Parathyroid adenoma (tissue), 2 donors: ENCODE data around the gene ACY1.

Experiments
- H2AFZ ChIP-seq: fragments of 300-600 bp; sonication (generic); one replicate; pipeline ENCODE4 v1.7.0; 2017; ENCODE audit warnings: antibody characterized with exemption, mild to moderate bottlenecking
- H3K27ac ChIP-seq: fragments of 300-600 bp; sonication (generic); one replicate; pipeline ENCODE4 v1.7.0; 2017
- H3K27me3 ChIP-seq: fragments of 300-600 bp; sonication (generic); one replicate; pipeline ENCODE4 v1.7.0; 2017; ENCODE audit warnings: low read length; ENCODE audit not compliant: control insufficient read depth, insufficient read depth
- H3K36me3 ChIP-seq: fragments of 300-600 bp; sonication (generic); one replicate; pipeline ENCODE4 v1.7.0; 2017; ENCODE audit warnings: low read length; ENCODE audit not compliant: control insufficient read depth, insufficient read depth
- H3K4me1 ChIP-seq: fragments of 300-600 bp; sonication (generic); one replicate; pipeline ENCODE4 v1.7.0; 2017; ENCODE audit warnings: control low read depth
- H3K4me2 ChIP-seq: fragments of 300-600 bp; sonication (generic); one replicate; pipeline ENCODE4 v1.7.0; 2017; ENCODE audit warnings: low read length
- H3K4me3 ChIP-seq: fragments of 300-600 bp; sonication (generic); one replicate; pipeline ENCODE4 v1.7.0; 2017; ENCODE audit warnings: low read depth, low read length
- H3K79me2 ChIP-seq: fragments of 300-600 bp; sonication (generic); one replicate; pipeline ENCODE4 v1.7.0; 2017; ENCODE audit warnings: control low read depth
- H3K9ac ChIP-seq: fragments of 300-600 bp; sonication (generic); one replicate; pipeline ENCODE4 v1.7.0; 2017; ENCODE audit warnings: mild to moderate bottlenecking
- H3K9me3 ChIP-seq: fragments of 300-600 bp; sonication (generic); one replicate; pipeline ENCODE4 v1.7.0; 2017; ENCODE audit warnings: low read length; ENCODE audit not compliant: control insufficient read depth
- TF ChIP-seq, protein P1 (sequence below): fragments of 300-600 bp; sonication (generic); IDR thresholded peaks from one replicate; pipeline ENCODE4 v1.7.0; 2017; ENCODE audit warnings: antibody characterized with exemption, mild to moderate bottlenecking
- donor health status: primary hyperparathyroidism.

Gene ACY1

DNA sequence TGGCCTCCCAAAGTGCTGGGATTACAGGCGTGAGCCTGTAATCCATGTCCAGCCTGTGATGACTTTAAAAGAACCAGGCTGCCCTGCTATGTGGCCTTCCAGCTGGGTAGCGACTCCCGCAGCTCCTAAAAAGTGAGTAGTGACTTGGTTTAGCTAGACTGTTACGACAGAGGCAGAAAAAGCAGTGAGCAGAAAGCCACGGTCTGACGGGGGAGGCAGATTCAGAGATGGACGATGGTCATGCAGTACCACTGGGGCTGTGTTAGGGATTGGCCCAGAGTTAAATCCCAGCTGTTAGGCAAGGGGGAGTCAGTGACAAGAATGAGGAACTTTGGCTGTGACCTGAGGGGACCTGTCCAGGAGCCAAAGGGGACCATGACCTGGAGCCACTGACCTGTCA, 15.4 kb downstream of the ACY1 start:
- Histone ChIP-seq H3K4me2 (no peak overlapping the region), H3K27ac (no peak overlapping the region), H2AFZ (no peak overlapping the region), H3K79me2 (peaks cover 5% of the 10 kb centered on the region), H3K9me3 (no peaks in the 10 kb centered on the region), H3K27me3 (no peaks in the 10 kb centered on the region), H3K4me3 (no peak overlapping the region), H3K36me3 (no peaks in the 10 kb centered on the region), H3K4me1 (peaks cover 10% of the 10 kb centered on the region), H3K9ac (no peak overlapping the region)
- TF ChIP-seq, protein P1, sequence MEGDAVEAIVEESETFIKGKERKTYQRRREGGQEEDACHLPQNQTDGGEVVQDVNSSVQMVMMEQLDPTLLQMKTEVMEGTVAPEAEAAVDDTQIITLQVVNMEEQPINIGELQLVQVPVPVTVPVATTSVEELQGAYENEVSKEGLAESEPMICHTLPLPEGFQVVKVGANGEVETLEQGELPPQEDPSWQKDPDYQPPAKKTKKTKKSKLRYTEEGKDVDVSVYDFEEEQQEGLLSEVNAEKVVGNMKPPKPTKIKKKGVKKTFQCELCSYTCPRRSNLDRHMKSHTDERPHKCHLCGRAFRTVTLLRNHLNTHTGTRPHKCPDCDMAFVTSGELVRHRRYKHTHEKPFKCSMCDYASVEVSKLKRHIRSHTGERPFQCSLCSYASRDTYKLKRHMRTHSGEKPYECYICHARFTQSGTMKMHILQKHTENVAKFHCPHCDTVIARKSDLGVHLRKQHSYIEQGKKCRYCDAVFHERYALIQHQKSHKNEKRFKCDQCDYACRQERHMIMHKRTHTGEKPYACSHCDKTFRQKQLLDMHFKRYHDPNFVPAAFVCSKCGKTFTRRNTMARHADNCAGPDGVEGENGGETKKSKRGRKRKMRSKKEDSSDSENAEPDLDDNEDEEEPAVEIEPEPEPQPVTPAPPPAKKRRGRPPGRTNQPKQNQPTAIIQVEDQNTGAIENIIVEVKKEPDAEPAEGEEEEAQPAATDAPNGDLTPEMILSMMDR = no peak

- Histone ChIP-seq H3K27me3 (no peaks in the 10 kb centered on the region), H3K27ac (no peak overlapping the region), H3K4me3 (no peak overlapping the region), H3K9me3 (no peaks in the 10 kb centered on the region), H3K79me2 (no peaks in the 10 kb centered on the region), H2AFZ (no peak overlapping the region), H3K9ac (no peak overlapping the region), H3K4me1 (peaks cover 1% of the 10 kb centered on the region), H3K36me3 (no peaks in the 10 kb centered on the region), H3K4me2 (no peak overlapping the region)
- TF ChIP-seq, protein P1 = no peak
Measured at GRCh38 chr3:51999846-52000245, 16.5 kb downstream of the ACY1 start.

- H3K27ac ChIP-seq = no peak overlapping the region
- H3K36me3 ChIP-seq = no peaks in the 10 kb centered on the region
Measured at GRCh38 chr3:52001443-52001974, 18.2 kb downstream of the ACY1 start.

DNA sequence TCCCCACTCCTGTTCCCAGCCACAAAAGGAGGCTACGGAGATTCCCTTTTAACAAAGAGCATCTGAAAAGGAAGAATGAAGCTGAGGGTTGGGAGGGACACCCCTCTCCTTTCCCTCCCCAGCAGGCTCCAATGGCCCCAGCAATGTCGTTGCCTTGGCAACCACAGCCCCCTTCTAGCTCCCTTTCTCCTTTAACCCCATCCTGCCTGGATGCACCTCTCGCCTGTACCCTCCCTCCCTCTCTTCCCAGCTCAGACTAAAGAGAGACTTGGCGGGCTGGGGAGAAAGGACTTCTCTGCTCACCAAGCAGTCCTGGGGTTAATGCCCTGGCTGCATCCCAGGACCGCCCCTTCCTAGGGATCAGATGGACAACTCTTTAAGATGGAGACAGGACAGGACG, 19.4 kb downstream of the ACY1 start:
- TF ChIP-seq, protein P1 = no peak
- H2AFZ ChIP-seq = no peak overlapping the region

More at GRCh38 chr3:52001443-52001974, 18.2 kb downstream of the ACY1 start:
- Histone ChIP-seq H3K27me3 (no peaks in the 10 kb centered on the region), H2AFZ (peak overlapping the region; percentile 16), H3K79me2 (no peaks in the 10 kb centered on the region), H3K4me3 (no peak overlapping the region), H3K9ac (no peak overlapping the region), H3K4me1 (peaks cover 12% of the 10 kb centered on the region), H3K9me3 (no peaks in the 10 kb centered on the region), H3K4me2 (peak overlapping the region; percentile 47)
- TF ChIP-seq, protein P1 = peak; percentile 96

DNA sequence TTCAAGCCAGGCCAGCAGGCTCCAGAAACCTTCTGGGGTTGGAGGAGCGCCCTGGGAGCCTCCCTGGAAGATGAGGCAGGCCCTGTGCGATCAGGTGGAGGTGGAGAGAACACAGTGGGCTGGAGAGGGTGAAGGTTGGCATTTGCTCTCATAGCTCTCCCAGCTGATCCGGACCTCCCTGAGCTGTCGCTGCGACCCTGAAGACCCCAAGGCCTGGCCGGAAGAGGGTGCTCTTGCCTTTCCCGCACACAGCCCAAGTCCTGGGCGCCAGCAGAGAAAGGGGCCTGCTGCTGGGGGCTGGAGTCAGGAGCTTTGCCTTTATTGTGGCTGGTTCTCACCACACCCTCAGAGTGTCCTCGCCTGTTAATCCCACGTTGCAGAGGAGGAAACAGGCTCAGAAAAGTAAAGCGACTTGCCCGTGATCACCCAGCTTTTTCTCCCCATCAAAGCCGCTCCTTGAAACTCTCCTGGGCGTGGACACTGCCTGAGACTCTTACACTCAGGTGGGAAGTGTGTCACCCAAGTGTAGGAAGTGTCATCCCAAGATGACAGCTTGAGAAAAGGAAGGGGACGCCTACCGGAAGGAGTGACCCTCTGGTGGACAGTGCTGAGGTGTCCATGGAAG, 20.9 kb downstream of the ACY1 start:
- peaks cover 13% of the 10 kb centered on the region for H3K4me1 ChIP-seq
- TF ChIP-seq, protein P1 = no peak
- no peaks in the 10 kb centered on the region for H3K9me3 ChIP-seq
- H3K27ac ChIP-seq = no peak overlapping the region
- no peak overlapping the region for H2AFZ ChIP-seq
- H3K4me3 ChIP-seq = no peak overlapping the region
- H3K9ac ChIP-seq = no peak overlapping the region
- H3K4me2 ChIP-seq = no peak overlapping the region
- H3K27me3 ChIP-seq = no peaks in the 10 kb centered on the region
- no peaks in the 10 kb centered on the region for H3K79me2 ChIP-seq
- H3K36me3 ChIP-seq = no peaks in the 10 kb centered on the region

More for the DNA sequence above, 19.4 kb downstream of the ACY1 start:
- Histone ChIP-seq H3K79me2 (no peaks in the 10 kb centered on the region), H3K27ac (no peak overlapping the region), H3K4me3 (no peak overlapping the region), H3K9me3 (no peaks in the 10 kb centered on the region), H3K9ac (no peak overlapping the region), H3K4me1 (peaks cover 13% of the 10 kb centered on the region), H3K4me2 (no peak overlapping the region), H3K36me3 (no peaks in the 10 kb centered on the region), H3K27me3 (no peaks in the 10 kb centered on the region)
